Activated naive CD4-positive, alpha-beta T cell treated with anti-CD3 and anti-CD28 coated beads, Interleukin-2, amount 50 U/mL, for 72 hours (primary cell): ENCODE results near the gene CASK. TPM values are rescaled to one million over a fixed set of nuclear protein-coding genes. Genes with fewer than 3 reads are reported as not detected.
A peak's percentile ranks its signal among the peaks of the same experiment; 100 is the strongest.

Experiments used
- ATAC-seq, 2 donors: fragments of 150-1000 bp; cut with Tn5 transposase; 2 replicates each; pipeline ENCODE4 v1.10.0; 2021; ENCODE audit warnings: mild to moderate bottlenecking in 2 of 2, moderate library complexity in 2 of 2
- DNase-seq, 2 donors: peaks; one replicate each; pipeline ENCODE4 v3.0.0; 2021 to 2022; ENCODE audit warnings: low spot score in 2 of 2
- H3K27ac Mint-ChIP-seq, 2 donors: one replicate each; pipeline ENCODE4 v1.8.0; 2022; ENCODE audit warnings: mild to moderate bottlenecking in 2 of 2, mixed read lengths in 2 of 2
- H3K36me3 Mint-ChIP-seq, 2 donors: one replicate each; pipeline ENCODE4 v1.8.0; 2022; ENCODE audit warnings: mixed read lengths in 2 of 2
- H3K9me3 Mint-ChIP-seq, 2 donors: one replicate each; pipeline ENCODE4 v1.8.0; 2022; ENCODE audit warnings: mixed read lengths in 2 of 2
- total RNA-seq, 2 donors: library from RNA; stranded (reverse); gene quantifications; one replicate each; pipeline ENCODE4 v1.2.3, GENCODE V29; 2022

The CASK gene
- total RNA-seq, 2 donors from 2014 or later: 18.1 to 18.4 TPM

DNA sequence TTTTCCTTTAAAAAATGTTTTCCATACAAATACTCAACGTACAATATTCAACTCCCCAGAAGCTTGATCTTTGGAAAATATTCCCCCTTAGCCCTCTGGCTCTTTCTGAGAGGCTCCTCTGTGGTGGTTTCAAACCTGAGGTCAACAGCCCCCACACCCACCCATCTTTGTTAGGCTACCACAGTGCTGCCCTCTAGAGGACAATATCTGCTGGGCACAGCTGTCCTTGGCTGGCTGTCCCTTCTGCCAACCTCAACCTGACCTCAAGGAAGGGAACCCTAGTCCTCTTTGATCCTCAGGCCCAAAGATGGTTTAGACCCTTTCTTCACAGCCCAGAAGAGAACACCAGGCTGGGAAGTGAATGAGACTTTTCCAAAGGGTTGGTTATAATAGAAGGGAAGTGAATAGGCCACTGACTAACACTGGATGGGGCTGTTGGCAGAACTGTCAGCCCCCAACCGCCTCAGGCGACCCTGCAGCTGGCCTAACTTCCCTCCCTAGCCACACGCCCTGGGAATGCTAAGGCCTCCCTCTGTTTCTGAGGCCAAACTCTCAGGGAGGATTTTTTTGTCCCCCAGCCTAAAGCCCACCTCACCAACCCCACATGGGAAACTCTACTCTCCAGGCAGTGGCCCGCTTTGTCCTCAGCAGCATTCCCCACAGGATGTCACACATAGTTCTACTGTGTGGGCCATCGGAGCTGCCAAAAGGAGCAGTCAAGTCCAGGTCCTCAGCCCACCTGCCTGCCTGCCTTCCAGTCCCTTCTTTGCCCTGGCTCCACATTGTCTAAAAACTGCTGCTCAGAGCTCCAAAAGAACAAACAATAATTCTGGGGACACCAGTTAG, 441.9 kb downstream of the CASK start:
- peak in 1 of 2 donors; percentile 6 for DNase-seq
- ATAC-seq: peak in 1 of 2 donors; percentile 39
- Mint-ChIP-seq H3K9me3 (no peaks in the 10 kb centered on the region), H3K27ac (no peak overlapping the region), H3K36me3 (no peaks in the 10 kb centered on the region)

DNA sequence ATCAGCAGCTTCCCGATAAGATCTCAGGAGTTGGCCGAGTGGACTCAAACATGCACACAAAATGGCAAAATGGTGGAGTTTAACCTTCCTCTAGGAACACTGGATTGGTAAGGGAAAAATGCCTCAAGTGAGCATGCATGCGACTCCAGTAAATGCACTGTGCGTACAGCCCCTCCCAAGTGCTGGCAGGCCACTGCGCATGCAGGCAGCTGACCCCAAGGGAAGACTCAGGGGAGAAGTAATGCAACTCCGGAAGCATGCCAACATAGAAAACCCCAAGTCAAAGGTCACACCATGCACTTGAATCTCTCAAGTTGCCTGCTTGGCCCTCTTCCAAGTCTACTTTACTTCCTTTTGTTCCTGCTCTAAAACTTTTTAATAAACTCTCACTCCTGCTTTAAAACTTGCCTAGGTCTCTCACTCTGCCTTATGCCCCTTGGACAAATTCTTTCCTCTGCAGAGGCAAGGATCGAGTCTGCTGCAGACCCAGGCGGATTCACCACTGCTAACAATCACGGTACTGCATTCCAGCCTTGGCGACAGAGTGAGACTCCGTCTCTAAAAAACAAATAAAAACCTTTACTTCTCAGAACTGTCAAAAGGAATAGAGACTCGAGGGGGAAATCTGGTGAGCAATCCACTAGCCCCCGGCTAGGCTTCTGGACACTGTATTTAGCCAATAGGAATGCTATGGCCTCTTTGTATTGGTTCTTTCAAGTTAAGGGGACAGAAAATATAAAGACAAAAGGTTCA, 442.7 kb downstream of the CASK start:
- H3K36me3 Mint-ChIP-seq: no peaks in the 10 kb centered on the region
- H3K27ac Mint-ChIP-seq: no peak overlapping the region
- ATAC-seq (no peak), DNase-seq (no peak)
- H3K9me3 Mint-ChIP-seq: no peaks in the 10 kb centered on the region

- no peak overlapping the region for H3K27ac Mint-ChIP-seq
- no peaks in the 10 kb centered on the region for H3K36me3 Mint-ChIP-seq
- DNase-seq (no peak), ATAC-seq (peak in 1 of 2 donors; percentile 70)
- H3K9me3 Mint-ChIP-seq: no peaks in the 10 kb centered on the region
Observed at GRCh38 chrX:41478381-41478911, 444.9 kb downstream of the CASK start.

GRCh38 chrX:41475591-41476241, 447.6 kb downstream of the CASK start:
- ATAC-seq: no peak
- Mint-ChIP-seq H3K36me3 (no peaks in the 10 kb centered on the region), H3K27ac (no peak overlapping the region), H3K9me3 (no peaks in the 10 kb centered on the region)
- DNase-seq: no peak

GRCh38 chrX:41475191-41475590, 448.2 kb downstream of the CASK start:
- H3K9me3 Mint-ChIP-seq: no peaks in the 10 kb centered on the region
- ATAC-seq (no peak), DNase-seq (no peak)
- no peaks in the 10 kb centered on the region for H3K36me3 Mint-ChIP-seq
- no peak overlapping the region for H3K27ac Mint-ChIP-seq

DNA sequence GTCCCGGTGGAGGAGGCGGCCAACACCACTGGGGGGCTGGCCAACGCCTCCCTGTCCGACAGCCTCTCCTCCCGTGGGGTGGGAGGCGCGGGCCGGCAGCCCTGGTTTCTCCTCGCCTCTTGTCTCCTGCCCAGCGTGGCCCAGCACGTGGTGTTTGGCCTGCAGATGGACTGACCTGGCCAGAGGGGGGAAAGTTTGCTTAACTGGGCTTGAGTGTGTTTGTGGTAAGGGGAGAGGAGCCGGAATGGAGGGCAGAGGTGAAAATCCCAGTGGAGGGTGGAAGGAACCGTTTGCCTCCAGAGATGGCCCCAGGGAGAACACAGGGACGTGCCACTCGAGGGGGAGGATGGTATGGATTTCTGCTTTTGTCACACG, 448.6 kb downstream of the CASK start:
- no peak for ATAC-seq
- H3K9me3 Mint-ChIP-seq: no peaks in the 10 kb centered on the region
- no peak for DNase-seq
- H3K36me3 Mint-ChIP-seq: no peaks in the 10 kb centered on the region
- no peak overlapping the region for H3K27ac Mint-ChIP-seq

- Mint-ChIP-seq H3K9me3 (no peaks in the 10 kb centered on the region), H3K36me3 (no peaks in the 10 kb centered on the region), H3K27ac (no peak overlapping the region)
- DNase-seq (no peak), ATAC-seq (no peak)
Observed at GRCh38 chrX:41473936-41474725, 449.2 kb downstream of the CASK start.

- Mint-ChIP-seq H3K9me3 (no peaks in the 10 kb centered on the region), H3K36me3 (no peaks in the 10 kb centered on the region), H3K27ac (no peak overlapping the region)
- DNase-seq: no peak
- ATAC-seq: no peak
Observed at GRCh38 chrX:41472231-41472815, 451.0 kb downstream of the CASK start.

DNA sequence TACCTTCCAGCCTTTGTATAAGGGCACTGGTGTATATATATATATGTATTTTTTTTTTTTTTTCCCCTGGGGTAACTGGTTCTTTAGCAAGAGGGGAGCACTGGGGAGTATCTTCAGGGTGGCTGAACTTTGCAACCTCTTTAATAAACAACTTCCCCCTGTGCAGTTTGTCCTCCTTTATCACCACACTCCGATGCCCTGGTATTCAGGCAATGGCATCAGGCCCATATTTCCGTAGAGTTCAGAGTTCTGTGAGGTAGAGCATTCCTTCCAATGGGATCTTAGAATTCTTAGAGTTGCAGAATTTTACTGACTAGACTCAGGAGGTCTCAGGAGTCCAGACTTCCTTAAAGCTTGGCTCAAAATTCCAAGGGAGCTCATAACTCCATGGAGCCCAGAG, 451.6 kb downstream of the CASK start:
- DNase-seq: no peak
- H3K27ac Mint-ChIP-seq: no peak overlapping the region

DNA sequence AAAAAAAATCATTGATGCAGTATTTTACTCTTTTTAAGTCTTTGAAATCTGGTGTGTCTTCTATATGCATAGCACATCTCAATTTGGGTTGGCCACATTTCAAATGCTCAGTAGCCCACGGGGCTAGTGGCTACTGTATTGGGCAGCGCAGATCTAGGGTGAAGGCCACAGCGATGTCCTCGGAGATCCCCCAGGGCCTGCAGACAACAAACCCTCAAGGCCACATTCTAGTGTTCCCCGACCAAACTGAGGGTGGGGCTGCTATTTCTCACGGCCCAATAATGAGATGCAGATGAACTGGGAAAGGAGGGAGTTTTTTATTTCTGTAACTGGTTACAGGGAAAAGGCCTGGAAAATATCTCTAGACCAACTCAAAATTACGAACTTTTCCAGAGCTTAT, 452.6 kb downstream of the CASK start:
- Mint-ChIP-seq H3K9me3 (no peaks in the 10 kb centered on the region), H3K27ac (no peak overlapping the region), H3K36me3 (no peaks in the 10 kb centered on the region)
- DNase-seq (no peak), ATAC-seq (no peak)

More for the DNA sequence above, 451.6 kb downstream of the CASK start:
- Mint-ChIP-seq H3K36me3 (no peaks in the 10 kb centered on the region), H3K9me3 (no peaks in the 10 kb centered on the region)
- ATAC-seq: no peak

DNA sequence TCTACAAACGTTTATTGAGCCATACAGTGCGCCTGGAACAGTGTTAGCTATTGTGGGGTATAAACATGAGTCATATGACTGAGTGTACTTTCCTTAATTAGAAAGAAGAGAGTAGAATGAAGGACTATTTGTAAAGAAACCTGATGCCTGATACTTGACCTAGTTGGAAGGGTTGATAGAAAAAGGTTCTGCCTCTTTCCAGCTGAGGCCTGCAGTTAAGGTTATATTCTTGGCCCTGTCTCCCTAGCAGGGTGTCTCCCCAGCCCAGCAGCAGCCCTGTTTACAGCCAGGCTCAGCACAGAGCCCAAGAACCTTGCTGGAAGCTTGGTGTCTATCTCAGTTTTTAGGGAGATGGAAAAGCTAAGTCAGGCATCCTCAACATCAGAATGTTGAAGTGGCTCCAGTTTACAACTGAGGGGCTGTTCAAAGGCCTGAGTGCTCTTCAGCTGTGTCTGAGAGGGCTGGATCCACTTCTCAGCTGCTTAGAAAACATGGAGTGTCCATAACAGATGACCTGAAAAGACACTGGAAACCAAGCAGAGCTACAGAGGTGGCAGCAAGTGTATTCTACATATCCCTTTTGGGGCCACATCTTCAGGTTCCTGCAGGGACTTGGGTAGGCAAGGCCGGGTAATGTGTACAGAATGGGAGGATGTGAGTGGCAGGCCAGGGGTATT, 454.6 kb downstream of the CASK start:
- ATAC-seq (no peak), DNase-seq (no peak)
- no peaks in the 10 kb centered on the region for H3K9me3 Mint-ChIP-seq
- no peak overlapping the region for H3K27ac Mint-ChIP-seq
- no peaks in the 10 kb centered on the region for H3K36me3 Mint-ChIP-seq

Other genes starting within 250 kb of the CASK start
- gene GPR34, start 234.6 kb downstream of the CASK start, total RNA-seq: under 1 TPM; 0.23 to 0.25 TPM
- not detected for gene GPR82, start 199.4 kb downstream of the CASK start, total RNA-seq